ENCODE measurements around the gene COLEC12.

GRCh38 chr18:285817-286216 is 214.7 kb downstream of the COLEC12 start:
- TF ChIP-seq CTCF (IDR thresholded peaks at IDR 0.05; ENCODE audit: insufficient read depth, low read depth, low read length) (no peak), EZH2 (IDR thresholded peaks at IDR 0.05; ENCODE audit: insufficient read depth, low read length) (no peak)
